A549 (cell line): ENCODE measurements around the gene HOXB1. TPM values are rescaled to one million over a fixed set of nuclear protein-coding genes. Genes with fewer than 3 reads are reported as not detected.

Source experiments
- ATAC-seq, 2 experiments: fragments of 200-7000 bp in 1 of 2; fragments of >200 bp in 1 of 2; cut with Nextera tagmentation in 1 of 2; cut with Tn5 transposase in 1 of 2; 3 replicates each; pipeline versions ENCODE4 v1.8.0 to v1.9.1; 2018 to 2020; ENCODE audit warnings: mild to moderate bottlenecking in 1 of 2, moderate library complexity in 1 of 2
- CTCF ChIA-PET: fragments of 300-600 bp; sonication (Branson Sonifier 250); formaldehyde crosslinking; extraction: SDS; loops from one replicate; lab custom pipeline; 2021; ENCODE audit warnings: antibody characterized with exemption, inconsistent platforms; lab: Yijun Ruan, JAX
- POLR2A ChIA-PET: fragments of 350-600 bp; formaldehyde crosslinking; extraction: SDS; loops from one replicate; lab custom pipeline; 2021; ENCODE audit warnings: antibody characterized with exemption, inconsistent platforms; lab: Yijun Ruan, JAX
- DNase-seq, 2 experiments: peaks; one replicate each; pipeline versions ENCODE4 v3.0.0 to v3.0.0-alpha.2; 2011 to 2016; ENCODE audit warnings: low read depth in 1 of 2, low spot score in 1 of 2
- FAIRE-seq: peaks from 2 replicates; lab custom pipeline; 2011; peaks lifted over from hg19 to GRCh38; lab: Jason Lieb, UNC
- H3K27ac ChIP-seq, 2 experiments: fragments of >200 bp; sonication (Bioruptor Twin); formaldehyde crosslinking; 3 replicates each; pipeline ENCODE4 v1.5.1; 2016 to 2017
- H3K4me1 ChIP-seq: fragments of >200 bp; sonication (Bioruptor Twin); formaldehyde crosslinking; 3 replicates; pipeline ENCODE4 v1.6.1; 2016
- H3K4me2 ChIP-seq: fragments of >200 bp; sonication (Bioruptor Twin); formaldehyde crosslinking; 3 replicates; pipeline ENCODE4 v1.6.1; 2016
- H3K4me3 ChIP-seq: fragments of >200 bp; sonication (Bioruptor Twin); formaldehyde crosslinking; 3 replicates; pipeline ENCODE4 v1.5.1; 2016
- H3K9me3 ChIP-seq: fragments of >200 bp; sonication (Bioruptor Twin); formaldehyde crosslinking; 3 replicates; pipeline ENCODE4 v1.6.1; 2016
- BHLHE40 ChIP-seq: IDR thresholded peaks from 2 replicates; pipeline ENCODE4 v1.6.1; 2012; ENCODE audit warnings: low read depth, low read length, inconsistent platforms
- CHD2 ChIP-seq: fragments of 150-350 bp; IDR thresholded peaks from 2 replicates; pipeline ENCODE4 v1.6.1; 2014; ENCODE audit warnings: low read length; ENCODE audit not compliant: partially characterized antibody
- EHMT2 ChIP-seq: fragments of 200-600 bp; sonication (generic); IDR thresholded peaks from 2 replicates; pipeline ENCODE4 v1.6.1; 2016; ENCODE audit warnings: antibody characterized with exemption, low read depth, mild to moderate bottlenecking, moderate library complexity
- EP300 ChIP-seq, 2 experiments: fragments of >200 bp; sonication (Bioruptor Twin); formaldehyde crosslinking; IDR thresholded peaks; 2 replicates in 1 of 2; 3 replicates in 1 of 2; pipeline ENCODE4 v1.6.1; 2016 to 2017
- ESRRA ChIP-seq: fragments of 150-350 bp; IDR thresholded peaks from 2 replicates; pipeline ENCODE4 v1.6.1; 2014; ENCODE audit warnings: mild to moderate bottlenecking, low read length, borderline replicate concordance
- FOXS1 ChIP-seq: fragments of 250-450 bp; sonication (Bioruptor Pico); IDR thresholded peaks from 2 replicates; pipeline ENCODE4 v1.5.0; 2020; ENCODE audit warnings: mild to moderate bottlenecking, moderate library complexity
- GATA3 ChIP-seq: IDR thresholded peaks from 2 replicates; pipeline ENCODE4 v1.6.1; 2012; ENCODE audit warnings: borderline replicate concordance
- HOXA7 ChIP-seq: fragments of 250-450 bp; sonication (Bioruptor Pico); IDR thresholded peaks from 2 replicates; pipeline ENCODE4 v1.5.0; 2020; ENCODE audit warnings: mild to moderate bottlenecking, moderate library complexity
- HOXB5 ChIP-seq: fragments of 250-450 bp; sonication (Bioruptor Pico); IDR thresholded peaks from 2 replicates; pipeline ENCODE4 v1.5.0; 2020; ENCODE audit warnings: mild to moderate bottlenecking, moderate library complexity
- KDM5A ChIP-seq: fragments of 200-600 bp; sonication (generic); IDR thresholded peaks from 2 replicates; pipeline ENCODE4 v1.6.1; 2016; ENCODE audit warnings: antibody characterized with exemption, mild to moderate bottlenecking
- MAZ ChIP-seq: fragments of 150-350 bp; IDR thresholded peaks from 2 replicates; pipeline ENCODE4 v1.6.1; 2014; ENCODE audit warnings: antibody characterized with exemption, low read depth, low read length, borderline replicate concordance
- MYC ChIP-seq: IDR thresholded peaks from 2 replicates; pipeline ENCODE4 v1.6.1; 2012; ENCODE audit warnings: mild to moderate bottlenecking, inconsistent platforms, low read length, improper control_type of control experiment, borderline replicate concordance
- NFE2L2 ChIP-seq: fragments of 150-350 bp; conservative IDR thresholded peaks from 2 replicates; pipeline ENCODE4 v1.6.1; 2014; ENCODE audit warnings: low read length
- NPAS2 ChIP-seq: fragments of 250-450 bp; sonication (Bioruptor Pico); IDR thresholded peaks from 2 replicates; pipeline ENCODE4 v1.8.0; 2022; ENCODE audit warnings: mild to moderate bottlenecking, moderate library complexity, borderline replicate concordance
- PBX3 ChIP-seq: IDR thresholded peaks from 2 replicates; pipeline ENCODE4 v1.6.1; 2012
- PHF8 ChIP-seq: fragments of 200-600 bp; sonication (generic); IDR thresholded peaks from 2 replicates; pipeline ENCODE4 v1.6.1; 2016; ENCODE audit warnings: low read depth, mild to moderate bottlenecking, antibody characterized with exemption, moderate library complexity, borderline replicate concordance
- RAD21 ChIP-seq, 2 experiments: fragments of >200 bp in 1 of 2; sonication (Bioruptor Twin) in 1 of 2; formaldehyde crosslinking in 1 of 2; IDR thresholded peaks in 1 of 2; conservative IDR thresholded peaks in 1 of 2; 2 replicates in 1 of 2; 3 replicates in 1 of 2; pipeline ENCODE4 v1.6.1; 2012 to 2018; ENCODE audit warnings: inconsistent platforms in 1 of 2
- RCOR1 ChIP-seq: fragments of 150-350 bp; IDR thresholded peaks from 2 replicates; pipeline ENCODE4 v1.6.1; 2014; ENCODE audit warnings: antibody characterized with exemption, low read length, low read depth
- RFX5 ChIP-seq: fragments of 450-650 bp; IDR thresholded peaks from 2 replicates; pipeline ENCODE4 v1.7.1; 2014; ENCODE audit warnings: antibody characterized with exemption, mild to moderate bottlenecking, moderate library complexity
- SREBF2 ChIP-seq: fragments of 450-650 bp; IDR thresholded peaks from 2 replicates; pipeline ENCODE4 v1.6.1; 2014; ENCODE audit warnings: mild to moderate bottlenecking, moderate library complexity
- TP53 ChIP-seq: fragments of 250-450 bp; sonication (Bioruptor Pico); IDR thresholded peaks from 2 replicates; pipeline ENCODE4 v1.5.0; 2021; ENCODE audit warnings: mild to moderate bottlenecking, moderate library complexity
- ZC3H11A ChIP-seq: fragments of 450-650 bp; IDR thresholded peaks from 2 replicates; pipeline ENCODE4 v1.6.1; 2014; ENCODE audit warnings: antibody characterized with exemption, mild to moderate bottlenecking
- ZSCAN20 ChIP-seq: fragments of 250-450 bp; sonication (Bioruptor Pico); IDR thresholded peaks from 2 replicates; pipeline ENCODE4 v1.8.0; 2022; ENCODE audit warnings: mild to moderate bottlenecking, moderate library complexity
- WGBS: methylation state at CpG from one replicate; pipeline ENCODE4 v1.1.6; 2017; ENCODE audit errors: missing lambda C conversion rate; 5-methylcytosine and 5-hydroxymethylcytosine counted together
- polyA plus RNA-seq, 4 experiments: library from polyadenylated mRNA; depleted of rRNA in 3 of 4; stranded (reverse); fragments of >200 nt; fragmentation: RNase III in 1 of 4; extraction: RNeasy Plus Mini Kit Qiagen cat#74134 plus additional on column Dnase treatment in 1 of 4; gene quantifications; 2 replicates in 3 of 4; 3 replicates in 1 of 4; pipeline ENCODE4 v1.2.3, GENCODE V29; 2011 to 2017
- TF ChIP-seq, protein P1 (sequence below): fragments of 450-650 bp; IDR thresholded peaks from 2 replicates; pipeline ENCODE4 v1.6.1; 2014; ENCODE audit warnings: antibody characterized with exemption
- TF ChIP-seq, protein P2 (sequence below): fragments of 250-450 bp; sonication (Bioruptor Pico); IDR thresholded peaks from 2 replicates; pipeline ENCODE4 v1.5.0; 2021; ENCODE audit warnings: mild to moderate bottlenecking, moderate library complexity, borderline replicate concordance

The HOXB1 gene
- polyA plus RNA-seq, 2 of the 4 experiments (the other 2 are of a cell fraction): not detected

- 46% methylated on average over 3 of the region's 3 CpGs for WGBS
- no peak for FAIRE-seq
- TF ChIP-seq FOXS1 (CRISPR knock-in tag): no peak
- TF ChIP-seq PBX3: no peak
- TF ChIP-seq RCOR1: no peak
- no peak for TF ChIP-seq BHLHE40
- no peak for TF ChIP-seq ESRRA
- no peak for TF ChIP-seq ZSCAN20 (CRISPR knock-in tag)
- DNase-seq: no peak
- POLR2A ChIA-PET: no interaction called here
- Histone ChIP-seq H3K4me2 (no peak overlapping the region), H3K4me3 (no peak overlapping the region), H3K4me1 (peaks cover 26% of the 10 kb centered on the region), H3K27ac (no peak overlapping the region), H3K9me3 (no peaks in the 10 kb centered on the region)
- ATAC-seq: no peak
- CTCF ChIA-PET: interaction anchor here (0.6 to 1.1 kb wide), 2 partner anchors 57 to 470 kb away, joined by 3 to 4 read pairs; no protein-coding TSS in a partner anchor
Measured at GRCh38 chr17:48549281-48549630, 18.4 kb upstream of the HOXB1 start.

GRCh38 chr17:48548523-48549280, 17.9 kb upstream of the HOXB1 start:
- CTCF ChIA-PET: interaction anchor here (0.6 to 2.5 kb wide), 3 partner anchors 56 to 469 kb away, joined by 3 to 13 read pairs (median 4); no protein-coding TSS in a partner anchor
- DNase-seq: no peak
- FAIRE-seq: no peak
- H3K4me2 ChIP-seq: no peak overlapping the region
- peaks cover 22% of the 10 kb centered on the region for H3K4me1 ChIP-seq
- ATAC-seq: no peak
- no peak for TF ChIP-seq PHF8
- no peak for TF ChIP-seq KDM5A
- TF ChIP-seq EHMT2: no peak
- TF ChIP-seq SREBF2: no peak
- no peak for TF ChIP-seq GATA3
- no peak for TF ChIP-seq RAD21 (conservative IDR thresholded peaks at IDR 0.05 in 1 of 2, IDR thresholded peaks at IDR 0.05 in 1 of 2)
- no peak for TF ChIP-seq NPAS2 (CRISPR knock-in tag)
- TF ChIP-seq BHLHE40: no peak
- no peak for TF ChIP-seq MAZ
- no peak for TF ChIP-seq RCOR1
- no peak for TF ChIP-seq RFX5
- no peak for TF ChIP-seq CHD2
- TF ChIP-seq HOXA7 (CRISPR knock-in tag): no peak
- TF ChIP-seq, protein P1, sequence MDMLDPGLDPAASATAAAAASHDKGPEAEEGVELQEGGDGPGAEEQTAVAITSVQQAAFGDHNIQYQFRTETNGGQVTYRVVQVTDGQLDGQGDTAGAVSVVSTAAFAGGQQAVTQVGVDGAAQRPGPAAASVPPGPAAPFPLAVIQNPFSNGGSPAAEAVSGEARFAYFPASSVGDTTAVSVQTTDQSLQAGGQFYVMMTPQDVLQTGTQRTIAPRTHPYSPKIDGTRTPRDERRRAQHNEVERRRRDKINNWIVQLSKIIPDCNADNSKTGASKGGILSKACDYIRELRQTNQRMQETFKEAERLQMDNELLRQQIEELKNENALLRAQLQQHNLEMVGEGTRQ: no peak
- TF ChIP-seq HOXB5 (CRISPR knock-in tag): no peak
- no peak for TF ChIP-seq TP53
- no peak for TF ChIP-seq EP300 (IDR thresholded peaks at IDR 0.05)
- TF ChIP-seq, all 56 proteins: peak for 0
- Histone ChIP-seq H3K27ac (no peak overlapping the region), H3K4me3 (no peak overlapping the region), H3K9me3 (no peaks in the 10 kb centered on the region)
- WGBS: 88% methylated on average over 6 of the region's 6 CpGs
- POLR2A ChIA-PET: no interaction called here

GRCh38 chr17:48547808-48548522, 17.2 kb upstream of the HOXB1 start:
- DNase-seq (no peak), ATAC-seq (no peak), FAIRE-seq (no peak)
- Histone ChIP-seq H3K4me3 (no peak overlapping the region), H3K9me3 (no peaks in the 10 kb centered on the region), H3K4me2 (no peak overlapping the region), H3K27ac (no peak overlapping the region), H3K4me1 (peaks cover 14% of the 10 kb centered on the region)
- CTCF ChIA-PET: interaction anchor here (1.1 to 2.5 kb wide), 5 partner anchors 12 to 332 kb away, joined by 3 to 13 read pairs (median 5); partner anchors contain the start of gene HOXB5
- POLR2A ChIA-PET: interaction anchor here (1.4 kb wide), 1 partner anchor 7 kb away, joined by 3 read pairs; no protein-coding TSS in a partner anchor
- WGBS: 95% methylated on average over 24 of the region's 24 CpGs
- TF ChIP-seq ZC3H11A: no peak
- TF ChIP-seq, protein P2, sequence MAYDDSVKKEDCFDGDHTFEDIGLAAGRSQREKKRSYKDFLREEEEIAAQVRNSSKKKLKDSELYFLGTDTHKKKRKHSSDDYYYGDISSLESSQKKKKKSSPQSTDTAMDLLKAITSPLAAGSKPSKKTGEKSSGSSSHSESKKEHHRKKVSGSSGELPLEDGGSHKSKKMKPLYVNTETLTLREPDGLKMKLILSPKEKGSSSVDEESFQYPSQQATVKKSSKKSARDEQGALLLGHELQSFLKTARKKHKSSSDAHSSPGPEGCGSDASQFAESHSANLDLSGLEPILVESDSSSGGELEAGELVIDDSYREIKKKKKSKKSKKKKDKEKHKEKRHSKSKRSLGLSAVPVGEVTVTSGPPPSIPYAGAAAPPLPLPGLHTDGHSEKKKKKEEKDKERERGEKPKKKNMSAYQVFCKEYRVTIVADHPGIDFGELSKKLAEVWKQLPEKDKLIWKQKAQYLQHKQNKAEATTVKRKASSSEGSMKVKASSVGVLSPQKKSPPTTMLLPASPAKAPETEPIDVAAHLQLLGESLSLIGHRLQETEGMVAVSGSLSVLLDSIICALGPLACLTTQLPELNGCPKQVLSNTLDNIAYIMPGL (CRISPR knock-in tag): no peak
- no peak for TF ChIP-seq MYC
- no peak for TF ChIP-seq PBX3
- no peak for TF ChIP-seq RAD21 (conservative IDR thresholded peaks at IDR 0.05 in 1 of 2, IDR thresholded peaks at IDR 0.05 in 1 of 2)
- no peak for TF ChIP-seq PHF8
- no peak for TF ChIP-seq EP300 (IDR thresholded peaks at IDR 0.05)
- no peak for TF ChIP-seq NFE2L2
- no peak for TF ChIP-seq TP53
